HFF-Myc (cell line): ENCODE data around the gene ARL15.

Source experiments
- DNase-seq: peaks from one replicate; pipeline ENCODE4 v3.0.0-alpha.2; 2011; ENCODE audit warnings: low read depth; ENCODE audit errors: extremely low read depth
- H3K4me3 ChIP-seq: replicated peaks from 2 replicates; pipeline ENCODE4 v1.5.1; 2011; ENCODE audit warnings: low read depth, mild to moderate bottlenecking, control low read depth, low read length
- TF ChIP-seq, protein P1 (sequence below): IDR thresholded peaks from 2 replicates; pipeline ENCODE4 v1.5.1; 2012; ENCODE audit warnings: mild to moderate bottlenecking, low read depth, low read length, control low read depth; ENCODE audit errors: missing control alignments

The ARL15 gene

GRCh38 chr5:54197018-54197417, 113.4 kb downstream of the ARL15 start:
- no peak for DNase-seq
- TF ChIP-seq, protein P1, sequence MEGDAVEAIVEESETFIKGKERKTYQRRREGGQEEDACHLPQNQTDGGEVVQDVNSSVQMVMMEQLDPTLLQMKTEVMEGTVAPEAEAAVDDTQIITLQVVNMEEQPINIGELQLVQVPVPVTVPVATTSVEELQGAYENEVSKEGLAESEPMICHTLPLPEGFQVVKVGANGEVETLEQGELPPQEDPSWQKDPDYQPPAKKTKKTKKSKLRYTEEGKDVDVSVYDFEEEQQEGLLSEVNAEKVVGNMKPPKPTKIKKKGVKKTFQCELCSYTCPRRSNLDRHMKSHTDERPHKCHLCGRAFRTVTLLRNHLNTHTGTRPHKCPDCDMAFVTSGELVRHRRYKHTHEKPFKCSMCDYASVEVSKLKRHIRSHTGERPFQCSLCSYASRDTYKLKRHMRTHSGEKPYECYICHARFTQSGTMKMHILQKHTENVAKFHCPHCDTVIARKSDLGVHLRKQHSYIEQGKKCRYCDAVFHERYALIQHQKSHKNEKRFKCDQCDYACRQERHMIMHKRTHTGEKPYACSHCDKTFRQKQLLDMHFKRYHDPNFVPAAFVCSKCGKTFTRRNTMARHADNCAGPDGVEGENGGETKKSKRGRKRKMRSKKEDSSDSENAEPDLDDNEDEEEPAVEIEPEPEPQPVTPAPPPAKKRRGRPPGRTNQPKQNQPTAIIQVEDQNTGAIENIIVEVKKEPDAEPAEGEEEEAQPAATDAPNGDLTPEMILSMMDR = no peak
- H3K4me3 ChIP-seq = no peak overlapping the region

DNA sequence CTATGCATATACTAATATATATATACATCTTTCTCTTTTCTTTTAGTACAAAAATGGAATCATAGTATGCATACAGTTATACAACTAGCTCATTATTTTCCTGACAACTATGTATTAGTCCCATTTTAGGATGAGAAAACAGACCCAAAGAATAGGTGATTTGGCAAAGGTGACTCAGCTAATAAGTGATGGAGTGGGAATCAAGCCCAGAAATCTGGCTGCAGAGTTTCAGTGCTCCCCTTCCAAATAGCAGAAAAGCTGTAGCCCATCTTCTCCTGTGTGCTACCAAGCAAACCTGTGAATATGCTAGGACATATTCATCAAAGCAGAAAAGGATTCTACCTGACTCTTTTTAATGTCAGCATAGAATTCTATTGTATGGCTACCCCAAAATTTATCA, 114.7 kb downstream of the ARL15 start:
- no peak for DNase-seq
- H3K4me3 ChIP-seq = no peak overlapping the region
- TF ChIP-seq, protein P1 = no peak

DNA sequence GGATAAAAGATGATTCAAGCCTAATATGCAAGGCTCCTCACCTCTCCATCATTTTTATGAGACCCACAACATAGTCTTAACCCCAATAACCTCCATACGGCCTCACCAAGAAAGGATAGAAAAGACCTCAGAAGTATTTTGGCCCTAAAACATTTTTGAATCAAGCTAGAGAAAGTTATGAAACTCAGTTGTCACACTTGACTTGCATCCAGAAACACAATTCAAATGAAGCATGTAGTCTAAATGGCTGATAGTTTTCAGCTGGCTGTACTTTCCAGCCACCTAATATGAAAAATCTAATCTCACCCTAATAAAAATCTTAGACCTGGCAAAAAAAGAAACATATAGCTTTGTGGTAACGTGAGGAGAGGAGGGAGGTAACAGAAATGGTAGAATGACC, 116.1 kb downstream of the ARL15 start:
- no peak for DNase-seq
- H3K4me3 ChIP-seq = no peak overlapping the region
- TF ChIP-seq, protein P1 = no peak

DNA sequence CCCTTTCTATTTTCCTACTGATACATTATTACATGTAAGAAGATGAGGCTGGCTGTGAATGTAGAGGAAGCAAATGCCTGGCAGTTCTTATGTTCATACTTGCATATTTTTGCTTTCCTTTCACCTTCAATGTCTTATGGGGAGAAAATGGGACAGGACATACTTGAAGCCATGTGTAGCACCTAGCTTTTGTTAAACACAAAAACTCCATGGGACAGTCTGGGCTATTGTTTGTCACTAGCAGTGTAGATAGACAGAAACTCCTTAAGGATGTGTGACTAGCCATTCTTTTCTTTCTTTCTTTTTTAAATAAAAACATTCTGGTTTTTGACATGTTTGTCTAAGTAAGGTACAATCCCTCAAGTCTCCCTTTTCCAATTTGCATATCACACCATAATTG, 122.7 kb downstream of the ARL15 start:
- H3K4me3 ChIP-seq = no peak overlapping the region
- DNase-seq = no peak
- TF ChIP-seq, protein P1 = no peak

DNA sequence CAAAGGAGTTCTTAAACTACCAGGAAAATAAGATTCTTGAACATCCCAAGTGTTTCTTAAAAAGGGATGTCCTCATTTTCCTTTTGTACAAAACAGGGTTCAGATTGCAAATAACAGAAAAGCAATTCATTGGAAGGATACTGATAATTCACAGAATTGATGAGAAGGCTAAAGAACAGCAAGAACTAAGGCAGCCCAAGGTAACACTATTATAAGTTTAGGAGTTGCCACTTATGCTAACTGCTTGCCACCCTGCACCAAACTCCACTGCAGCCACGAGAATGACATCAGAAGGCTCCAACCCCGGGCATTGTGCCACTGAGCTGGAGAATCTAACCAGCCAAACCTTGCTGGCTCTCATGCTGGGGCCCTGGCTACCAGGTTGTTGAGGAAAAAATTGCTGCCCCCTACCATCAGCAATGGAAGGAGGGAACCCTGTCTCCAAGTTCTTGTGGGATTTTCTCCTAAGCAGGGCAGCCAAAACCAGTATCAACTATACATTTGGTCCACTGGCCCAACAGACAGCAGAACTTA, 123.4 kb downstream of the ARL15 start:
- H3K4me3 ChIP-seq = no peak overlapping the region
- TF ChIP-seq, protein P1 = no peak
- no peak for DNase-seq

- TF ChIP-seq, protein P1 = no peak
- no peak for DNase-seq
- H3K4me3 ChIP-seq = no peak overlapping the region
Measured at GRCh38 chr5:54186108-54186507, 124.3 kb downstream of the ARL15 start.

DNA sequence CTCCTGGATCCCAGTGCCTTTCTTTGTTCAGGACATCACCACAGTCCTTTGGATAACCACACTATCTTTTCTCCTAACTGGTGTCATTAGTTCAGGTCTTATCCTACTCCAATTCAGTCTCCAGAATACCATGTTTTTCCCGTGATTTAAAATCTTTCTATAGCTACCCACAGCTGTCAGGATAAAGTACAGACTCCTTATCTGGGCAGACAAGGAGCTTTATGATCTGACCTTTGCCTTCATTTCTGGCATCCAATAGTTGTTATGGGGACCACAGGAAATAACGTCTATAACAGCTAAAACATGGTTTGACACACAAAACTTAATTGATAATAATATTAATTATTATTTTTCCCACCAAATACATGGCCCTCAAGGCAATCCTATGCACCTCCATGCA, 125.6 kb downstream of the ARL15 start:
- DNase-seq = no peak

More for the DNA sequence above, 125.6 kb downstream of the ARL15 start:
- H3K4me3 ChIP-seq = no peak overlapping the region
- TF ChIP-seq, protein P1 = no peak
